Liver (tissue), 9 donors: ENCODE measurements around the gene CFL1. TPM values are rescaled to one million over a fixed set of nuclear protein-coding genes. Genes with fewer than 3 reads are reported as not detected.
A peak's percentile ranks its signal among the peaks of the same experiment; 100 is the strongest.

Source experiments
- DNase-seq: peaks from one replicate; pipeline ENCODE4 v3.0.0-alpha.2; 2017; ENCODE audit warnings: low spot score
- H3K27ac ChIP-seq, 2 donors: one replicate each; pipeline ENCODE4 v1.7.0; 2013; ENCODE audit warnings: inconsistent platforms in 2 of 2, low read length in 2 of 2, control low read depth in 1 of 2, low read depth in 1 of 2, mild to moderate bottlenecking in 1 of 2
- H3K27me3 ChIP-seq, 4 donors: one replicate each; pipeline versions ENCODE4 v1.6.1 to v1.7.0; 2013; ENCODE audit warnings: low read length in 3 of 4, inconsistent platforms in 1 of 4, mild to moderate bottlenecking in 1 of 4, moderate library complexity in 1 of 4; ENCODE audit not compliant: control insufficient read depth in 4 of 4, insufficient read depth in 4 of 4
- H3K36me3 ChIP-seq, 4 donors: one replicate each; pipeline versions ENCODE4 v1.6.1 to v1.7.0; 2013; ENCODE audit warnings: low read length in 3 of 4, mild to moderate bottlenecking in 3 of 4, low read depth in 1 of 4, moderate library complexity in 1 of 4; ENCODE audit not compliant: control insufficient read depth in 4 of 4, insufficient read depth in 3 of 4
- H3K4me1 ChIP-seq, 4 donors: one replicate each; pipeline versions ENCODE4 v1.6.1 to v1.7.0; 2013; ENCODE audit warnings: low read length in 3 of 4, mild to moderate bottlenecking in 3 of 4, moderate library complexity in 1 of 4; ENCODE audit not compliant: control insufficient read depth in 4 of 4, insufficient read depth in 4 of 4
- H3K4me3 ChIP-seq, 3 donors: one replicate each; pipeline versions ENCODE4 v1.6.1 to v1.7.0; 2013; ENCODE audit warnings: low read length in 3 of 3, control low read depth in 1 of 3, low read depth in 1 of 3, mild to moderate bottlenecking in 1 of 3
- H3K9ac ChIP-seq, 2 donors: one replicate each; pipeline ENCODE4 v1.7.0; 2013; ENCODE audit warnings: low read length in 2 of 2, mild to moderate bottlenecking in 2 of 2, moderate library complexity in 2 of 2, control low read depth in 1 of 2, low read depth in 1 of 2
- H3K9me3 ChIP-seq, 4 donors: one replicate each; pipeline versions ENCODE4 v1.6.1 to v1.7.0; 2013; ENCODE audit warnings: low read length in 3 of 4; ENCODE audit not compliant: control insufficient read depth in 4 of 4
- ATF3 ChIP-seq: IDR thresholded peaks from 2 replicates; pipeline ENCODE4 v1.6.1; 2016; ENCODE audit warnings: antibody characterized with exemption
- CTCF ChIP-seq: fragments of 150-350 bp; IDR thresholded peaks from 2 replicates; pipeline ENCODE4 v1.5.1; 2017; ENCODE audit warnings: improper control_type of control experiment, low read depth, low read length; ENCODE audit not compliant: missing input control
- EGR1 ChIP-seq, 2 donors: IDR thresholded peaks; 2 replicates each; pipeline ENCODE4 v1.6.1; 2016 to 2018; ENCODE audit warnings: antibody characterized with exemption in 2 of 2, low read depth in 2 of 2
- FOXA1 ChIP-seq: IDR thresholded peaks from 2 replicates; pipeline ENCODE4 v1.6.1; 2016; ENCODE audit warnings: antibody characterized with exemption
- FOXA2 ChIP-seq: IDR thresholded peaks from 2 replicates; pipeline ENCODE4 v1.6.1; 2016; ENCODE audit warnings: antibody characterized with exemption
- HNF4G ChIP-seq: IDR thresholded peaks from 2 replicates; pipeline ENCODE4 v1.6.1; 2016; ENCODE audit warnings: antibody characterized with exemption
- MAX ChIP-seq: IDR thresholded peaks from 2 replicates; pipeline ENCODE4 v1.6.1; 2016; ENCODE audit warnings: antibody characterized with exemption
- NR2F2 ChIP-seq: IDR thresholded peaks from 2 replicates; pipeline ENCODE4 v1.6.1; 2016; ENCODE audit warnings: antibody characterized with exemption
- RAD21 ChIP-seq, 2 donors: IDR thresholded peaks; 2 replicates each; pipeline ENCODE4 v1.6.1; 2016; ENCODE audit warnings: antibody characterized with exemption in 2 of 2, mild to moderate bottlenecking in 2 of 2
- REST ChIP-seq: IDR thresholded peaks from 2 replicates; pipeline ENCODE4 v1.6.1; 2016; ENCODE audit warnings: antibody characterized with exemption, mild to moderate bottlenecking
- RXRA ChIP-seq, 2 donors: IDR thresholded peaks; 2 replicates each; pipeline ENCODE4 v1.6.1; 2017 to 2018; ENCODE audit warnings: antibody characterized with exemption in 2 of 2, mild to moderate bottlenecking in 1 of 2
- SP1 ChIP-seq: IDR thresholded peaks from 2 replicates; pipeline ENCODE4 v1.6.1; 2018; ENCODE audit warnings: antibody characterized with exemption, mild to moderate bottlenecking
- TAF1 ChIP-seq: conservative IDR thresholded peaks from 2 replicates; pipeline ENCODE4 v1.6.1; 2016; ENCODE audit warnings: antibody characterized with exemption, mild to moderate bottlenecking
- YY1 ChIP-seq: IDR thresholded peaks from 2 replicates; pipeline ENCODE4 v1.6.1; 2016; ENCODE audit warnings: antibody characterized with exemption, mild to moderate bottlenecking
- ZBTB33 ChIP-seq: IDR thresholded peaks from 2 replicates; pipeline ENCODE4 v1.6.1; 2016; ENCODE audit warnings: antibody characterized with exemption
- WGBS: extraction: QIAGEN DNeasy Blood & Tissue Kit; methylation state at CpG from one replicate; pipeline ENCODE4 v1.1.7; 2013; 5-methylcytosine and 5-hydroxymethylcytosine counted together
- polyA plus RNA-seq, 2 donors: library from polyadenylated mRNA; stranded (reverse) in 1 of 2; unstranded in 1 of 2; fragments of 200-250 nt in 1 of 2; fragments of >200 nt in 1 of 2; fragmentation: Nextera tagmentation in 1 of 2; extraction: Ambion mirVana in 1 of 2; gene quantifications; one replicate each; pipeline versions ENCODE4 v1.2.1 to v1.2.3, GENCODE V29; 2013 to 2015
- total RNA-seq, 2 donors: library from RNA; depleted of rRNA; stranded (reverse); fragments of >200 nt; gene quantifications; one replicate each; pipeline ENCODE4 v1.2.3, GENCODE V29; 2014
- donor health status: healthy.
- donor health status: healthy.
- donor health status: healthy.
- donor health status: healthy.
- donor health status: healthy.

The CFL1 gene
- total and polyA plus RNA-seq, 4 donors = 184 to 498 (median 282) TPM

- Histone ChIP-seq H3K27me3 (no peaks in the 10 kb centered on the region), H3K4me3 (peak overlapping the region; percentile 59 to 89 (median 84)), H3K4me1 (peaks cover 10 to 37% (median 27%) of the 10 kb centered on the region in 4 donors), H3K9ac (peak overlapping the region; percentile 70 to 84), H3K9me3 (no peaks in the 10 kb centered on the region), H3K36me3 (peaks cover 10 to 32% (median 23%) of the 10 kb centered on the region in 4 donors), H3K27ac (peak overlapping the region; percentile 81 to 96)
- DNase-seq = no peak
- WGBS = 17% methylated on average over 14 of the region's 14 CpGs
- TF ChIP-seq MAX = no peak
- TF ChIP-seq EGR1 (IDR thresholded peaks at IDR 0.05; ENCODE audit: low read depth in 2 of 2) = no peak
- no peak for TF ChIP-seq NR2F2
- no peak for TF ChIP-seq ZBTB33
- no peak for TF ChIP-seq FOXA1
- no peak for TF ChIP-seq SP1
- no peak for TF ChIP-seq CTCF
- no peak for TF ChIP-seq RXRA (IDR thresholded peaks at IDR 0.05)
- TF ChIP-seq ATF3 = no peak
- no peak for TF ChIP-seq REST
- TF ChIP-seq TAF1 = no peak
- no peak for TF ChIP-seq RAD21 (IDR thresholded peaks at IDR 0.05)
- no peak for TF ChIP-seq HNF4G
- no peak for TF ChIP-seq YY1
- no peak for TF ChIP-seq FOXA2
These were observed 3.2 kb upstream of the CFL1 start for GRCh38 chr11:65861165-65861505.
